ENCODE data around the gene TBX18.

DNA sequence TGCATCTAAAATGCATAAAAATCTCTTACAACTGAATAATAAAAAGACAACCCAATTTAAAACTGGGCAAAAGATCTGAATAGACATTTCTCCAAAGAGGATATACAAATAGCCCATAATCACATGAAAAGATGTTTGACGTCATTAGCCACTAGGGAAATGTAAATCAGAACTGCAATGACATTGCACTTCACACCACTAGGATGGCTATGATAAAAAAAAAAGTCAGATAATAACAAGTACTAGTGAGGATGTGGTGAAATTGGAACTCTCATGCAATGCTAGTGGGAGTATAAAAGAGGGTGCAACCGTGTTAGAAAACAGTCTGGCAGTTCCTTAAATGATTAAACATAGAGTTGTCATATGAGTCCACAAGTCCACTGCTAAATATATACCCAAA lies 24.3 kb upstream of the TBX18 start:
- TF ChIP-seq, protein P1, sequence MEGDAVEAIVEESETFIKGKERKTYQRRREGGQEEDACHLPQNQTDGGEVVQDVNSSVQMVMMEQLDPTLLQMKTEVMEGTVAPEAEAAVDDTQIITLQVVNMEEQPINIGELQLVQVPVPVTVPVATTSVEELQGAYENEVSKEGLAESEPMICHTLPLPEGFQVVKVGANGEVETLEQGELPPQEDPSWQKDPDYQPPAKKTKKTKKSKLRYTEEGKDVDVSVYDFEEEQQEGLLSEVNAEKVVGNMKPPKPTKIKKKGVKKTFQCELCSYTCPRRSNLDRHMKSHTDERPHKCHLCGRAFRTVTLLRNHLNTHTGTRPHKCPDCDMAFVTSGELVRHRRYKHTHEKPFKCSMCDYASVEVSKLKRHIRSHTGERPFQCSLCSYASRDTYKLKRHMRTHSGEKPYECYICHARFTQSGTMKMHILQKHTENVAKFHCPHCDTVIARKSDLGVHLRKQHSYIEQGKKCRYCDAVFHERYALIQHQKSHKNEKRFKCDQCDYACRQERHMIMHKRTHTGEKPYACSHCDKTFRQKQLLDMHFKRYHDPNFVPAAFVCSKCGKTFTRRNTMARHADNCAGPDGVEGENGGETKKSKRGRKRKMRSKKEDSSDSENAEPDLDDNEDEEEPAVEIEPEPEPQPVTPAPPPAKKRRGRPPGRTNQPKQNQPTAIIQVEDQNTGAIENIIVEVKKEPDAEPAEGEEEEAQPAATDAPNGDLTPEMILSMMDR (conservative IDR thresholded peaks at IDR 0.05; ENCODE audit: low read depth, low read length) = no peak
- no peak for TF ChIP-seq CEBPB (IDR thresholded peaks at IDR 0.05; ENCODE audit: low read depth, low read length)
